ENCODE measurements around the gene DNLZ. TPM values are rescaled to one million over a fixed set of nuclear protein-coding genes. Genes with fewer than 3 reads are reported as not detected.

DNLZ gene
- total and polyA plus RNA-seq, 2 of the 4 experiments (the other 2 are of a cell fraction) = 2.0 to 11.4 TPM

DNA sequence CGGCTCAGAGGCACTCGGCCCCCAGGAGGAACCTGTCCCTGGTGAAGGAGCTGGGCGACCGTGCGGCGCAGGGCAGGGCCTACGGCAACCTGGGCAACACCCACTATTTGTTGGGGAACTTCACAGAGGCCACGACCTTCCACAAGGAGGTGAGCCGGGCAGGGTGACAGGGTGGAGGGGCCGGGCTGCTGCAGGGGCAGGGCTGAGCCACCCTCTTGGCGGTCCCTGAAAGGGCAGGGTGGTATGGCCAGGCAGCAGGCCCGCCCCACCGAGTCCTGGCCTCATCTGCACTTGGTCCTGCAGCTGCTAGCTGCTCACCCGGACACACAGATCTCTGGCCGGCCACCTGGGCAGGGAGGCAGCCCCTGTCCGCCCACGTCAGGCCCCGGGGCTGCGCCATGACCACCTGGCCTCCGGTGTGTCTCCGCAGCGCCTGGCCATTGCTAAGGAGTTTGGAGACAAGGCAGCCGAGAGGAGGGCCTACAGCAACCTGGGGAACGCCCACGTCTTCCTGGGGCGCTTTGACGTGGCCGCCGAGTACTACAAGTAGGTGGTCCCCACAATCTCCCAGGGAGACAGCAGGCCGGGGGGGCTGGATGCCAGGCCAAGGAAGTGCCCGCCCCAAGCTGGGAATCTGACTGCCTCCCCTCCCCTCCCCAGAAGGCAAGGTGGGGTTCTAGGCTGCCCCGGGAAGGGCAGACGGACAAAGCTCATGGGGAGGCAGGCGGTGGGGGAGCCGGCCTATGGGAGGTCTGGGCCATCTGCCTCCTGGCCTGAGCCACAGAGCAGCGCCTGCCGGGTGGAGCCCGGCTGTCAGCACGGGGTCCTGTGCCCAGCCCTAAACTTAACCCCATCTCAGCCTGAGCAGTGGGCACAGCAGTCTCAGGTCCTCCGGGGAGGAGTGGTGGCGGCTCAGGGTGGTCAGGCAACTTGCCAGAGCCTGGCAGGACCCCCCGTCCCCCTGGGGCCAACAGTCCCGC lies 25.8 kb downstream of the DNLZ start:
- WGBS, 2 experiments (ENCODE audit: extremely low coverage in 2 of 2, insufficient read length in 1 of 2) = 88% methylated on average over 17 of the region's 43 CpGs; no CpG with 5 or more reads in 1 of the 2 experiments
- TF ChIP-seq CEBPB (IDR thresholded peaks at IDR 0.05; ENCODE audit: low read depth, low read length) (no peak), MAZ (IDR thresholded peaks at IDR 0.05; ENCODE audit: borderline replicate concordance, low read depth, low read length) (no peak), CHD1 (IDR thresholded peaks at IDR 0.05; ENCODE audit: low read depth, low read length) (no peak), NFE2L2 (IDR thresholded peaks at IDR 0.05; ENCODE audit: low read depth, low read length) (no peak), MAFK (IDR thresholded peaks at IDR 0.05; ENCODE audit: low read depth, low read length) (no peak), RFX5 (IDR thresholded peaks at IDR 0.05; ENCODE audit: low read depth, low read length) (no peak)
- TF ChIP-seq, protein P1, sequence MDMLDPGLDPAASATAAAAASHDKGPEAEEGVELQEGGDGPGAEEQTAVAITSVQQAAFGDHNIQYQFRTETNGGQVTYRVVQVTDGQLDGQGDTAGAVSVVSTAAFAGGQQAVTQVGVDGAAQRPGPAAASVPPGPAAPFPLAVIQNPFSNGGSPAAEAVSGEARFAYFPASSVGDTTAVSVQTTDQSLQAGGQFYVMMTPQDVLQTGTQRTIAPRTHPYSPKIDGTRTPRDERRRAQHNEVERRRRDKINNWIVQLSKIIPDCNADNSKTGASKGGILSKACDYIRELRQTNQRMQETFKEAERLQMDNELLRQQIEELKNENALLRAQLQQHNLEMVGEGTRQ (IDR thresholded peaks at IDR 0.05; ENCODE audit: low read depth, low read length) = no peak
- TF ChIP-seq, protein P2, sequence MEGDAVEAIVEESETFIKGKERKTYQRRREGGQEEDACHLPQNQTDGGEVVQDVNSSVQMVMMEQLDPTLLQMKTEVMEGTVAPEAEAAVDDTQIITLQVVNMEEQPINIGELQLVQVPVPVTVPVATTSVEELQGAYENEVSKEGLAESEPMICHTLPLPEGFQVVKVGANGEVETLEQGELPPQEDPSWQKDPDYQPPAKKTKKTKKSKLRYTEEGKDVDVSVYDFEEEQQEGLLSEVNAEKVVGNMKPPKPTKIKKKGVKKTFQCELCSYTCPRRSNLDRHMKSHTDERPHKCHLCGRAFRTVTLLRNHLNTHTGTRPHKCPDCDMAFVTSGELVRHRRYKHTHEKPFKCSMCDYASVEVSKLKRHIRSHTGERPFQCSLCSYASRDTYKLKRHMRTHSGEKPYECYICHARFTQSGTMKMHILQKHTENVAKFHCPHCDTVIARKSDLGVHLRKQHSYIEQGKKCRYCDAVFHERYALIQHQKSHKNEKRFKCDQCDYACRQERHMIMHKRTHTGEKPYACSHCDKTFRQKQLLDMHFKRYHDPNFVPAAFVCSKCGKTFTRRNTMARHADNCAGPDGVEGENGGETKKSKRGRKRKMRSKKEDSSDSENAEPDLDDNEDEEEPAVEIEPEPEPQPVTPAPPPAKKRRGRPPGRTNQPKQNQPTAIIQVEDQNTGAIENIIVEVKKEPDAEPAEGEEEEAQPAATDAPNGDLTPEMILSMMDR (conservative IDR thresholded peaks at IDR 0.05; ENCODE audit: low read depth, low read length) = no peak
- TF ChIP-seq, protein P3, sequence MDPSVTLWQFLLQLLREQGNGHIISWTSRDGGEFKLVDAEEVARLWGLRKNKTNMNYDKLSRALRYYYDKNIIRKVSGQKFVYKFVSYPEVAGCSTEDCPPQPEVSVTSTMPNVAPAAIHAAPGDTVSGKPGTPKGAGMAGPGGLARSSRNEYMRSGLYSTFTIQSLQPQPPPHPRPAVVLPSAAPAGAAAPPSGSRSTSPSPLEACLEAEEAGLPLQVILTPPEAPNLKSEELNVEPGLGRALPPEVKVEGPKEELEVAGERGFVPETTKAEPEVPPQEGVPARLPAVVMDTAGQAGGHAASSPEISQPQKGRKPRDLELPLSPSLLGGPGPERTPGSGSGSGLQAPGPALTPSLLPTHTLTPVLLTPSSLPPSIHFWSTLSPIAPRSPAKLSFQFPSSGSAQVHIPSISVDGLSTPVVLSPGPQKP (IDR thresholded peaks at IDR 0.05; ENCODE audit: borderline replicate concordance, low read depth, low read length) = no peak
- no TSS peak for BruUV-seq (replicated peaks)
- Histone ChIP-seq H3K4me2 (ENCODE audit: low read depth, low read length) (no peak overlapping the region), H3K9ac (ENCODE audit: low read depth, low read length) (no peak overlapping the region), H3K27ac (ENCODE audit: insufficient read depth, low read length) (no peak overlapping the region), H4K8ac (ENCODE audit: low read depth in 2 of 2, low read length in 2 of 2) (no peak overlapping the region), H2BK20ac (ENCODE audit: low read depth, low read length) (no peak overlapping the region), H3K14ac (replicated peaks; ENCODE audit: low read depth, low read length) (no peak overlapping the region), H3K27me3 (ENCODE audit: control insufficient read depth, insufficient read depth, low read length) (no peaks in the 10 kb centered on the region), H3K79me1 (ENCODE audit: low read depth in 1 of 2, low read length in 2 of 2) (peaks cover 7 to 72% of the 10 kb centered on the region in 2 experiments), H2AFZ (replicated peaks; ENCODE audit: low read length, poor library complexity) (no peak overlapping the region), H2BK15ac (ENCODE audit: low read depth, low read length) (no peak overlapping the region), H3K9me1 (ENCODE audit: insufficient read depth, low read length) (peaks cover 6% of the 10 kb centered on the region; the same call in 1 of the 2 replicates), H4K5ac (ENCODE audit: low read depth, low read length) (no peak overlapping the region), H3K36me3 (ENCODE audit: control insufficient read depth, insufficient read depth, low read length) (peaks cover 83% of the 10 kb centered on the region), H2AK9ac (replicated peaks; ENCODE audit: low read depth, low read length, poor library complexity) (peak overlapping the region; percentile 25), H2BK120ac (ENCODE audit: low read depth, low read length) (no peak overlapping the region), H3K56ac (ENCODE audit: extremely low read depth, insufficient read depth, low read length) (no peak overlapping the region), H3K4me3 (ENCODE audit: insufficient read depth, low read depth, low read length) (no peak overlapping the region), H4K91ac (ENCODE audit: insufficient read depth, low read depth, low read length) (no peak overlapping the region), H3K23ac (ENCODE audit: low read depth, low read length) (no peak overlapping the region), H3K9me3 (ENCODE audit: control insufficient read depth, insufficient read depth, low read length) (no peaks in the 10 kb centered on the region), H4K20me1 (ENCODE audit: insufficient read depth, low read length) (peaks cover 80% of the 10 kb centered on the region), H2AK5ac (ENCODE audit: low read depth, low read length) (no peak overlapping the region), H2BK5ac (ENCODE audit: low read depth, low read length, poor library complexity, severe bottlenecking) (no peak overlapping the region), H3K4ac (ENCODE audit: low read depth, low read length) (no peak overlapping the region), H3K4me1 (ENCODE audit: control insufficient read depth, insufficient read depth, low read length) (peaks cover 19% of the 10 kb centered on the region), H3K18ac (ENCODE audit: low read depth, low read length) (no peak overlapping the region)
- ChIA-PET CTCF (no interaction called here), POLR2A (ENCODE audit: unreplicated experiment) (no interaction called here)
- dilution Hi-C loops (cut with HindIII; ENCODE audit: low sequenced_read_pairs, unreplicated experiment) = no loop called here
- in situ Hi-C loops (cut with MboI; ENCODE audit: low sequenced_read_pairs) = no loop called here
- ATAC-seq (ENCODE audit: low read depth) (no peak), DNase-seq (no peak)
- intact Hi-C loops (cut with micrococcal nuclease) = no loop called here
